ENCODE data around the gene PSAPL1.

PSAPL1 gene

DNA sequence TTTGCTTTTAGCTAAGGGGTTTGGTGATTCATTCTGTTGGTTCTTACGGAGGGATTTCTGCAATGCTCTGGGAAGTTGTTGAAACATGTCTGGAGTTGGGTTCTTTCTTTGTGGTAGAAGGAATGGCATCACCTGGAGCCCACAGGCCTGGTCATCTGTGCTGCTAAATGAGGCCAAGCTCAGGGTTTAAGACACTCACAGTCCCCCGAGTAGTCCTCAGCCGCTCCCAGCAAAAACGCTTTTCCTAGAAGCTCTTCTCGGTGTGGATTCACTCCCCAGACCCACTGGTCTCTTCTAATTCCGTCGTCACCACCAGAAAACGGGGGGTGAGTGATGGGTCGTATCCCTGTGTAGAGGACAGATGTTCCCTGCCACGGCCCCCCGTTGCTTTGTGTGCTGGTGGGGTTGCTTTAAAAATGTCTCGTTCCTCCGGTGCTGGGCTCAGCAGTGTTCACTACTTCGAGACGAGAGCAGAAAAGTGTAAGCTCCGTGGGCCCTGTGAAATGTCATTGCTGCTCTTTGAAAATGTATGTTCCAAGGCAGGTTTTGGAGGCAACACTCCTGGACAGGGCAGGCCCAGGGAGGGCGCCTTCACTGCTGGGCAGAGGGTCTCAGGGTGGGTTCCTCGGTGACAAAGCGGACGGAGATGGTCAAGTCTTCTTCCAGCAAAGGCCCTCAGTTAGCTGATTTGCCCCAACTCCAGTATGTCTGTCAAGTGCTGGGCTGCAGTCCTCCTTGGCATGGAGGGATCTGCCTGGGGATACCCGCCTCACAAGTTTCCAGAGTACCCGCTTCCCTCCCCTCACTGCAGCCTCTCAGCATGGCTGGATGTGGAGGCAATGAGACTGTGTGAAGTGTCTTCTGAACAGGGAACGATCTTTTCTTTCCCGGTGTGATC lies 37.3 kb downstream of the PSAPL1 start:
- DNase-seq (ENCODE audit: low read depth, low spot score) = no peak

GRCh38 chr4:7396186-7396910 lies 38.4 kb downstream of the PSAPL1 start:
- DNase-seq (ENCODE audit: low read depth, low spot score) = no peak

DNA sequence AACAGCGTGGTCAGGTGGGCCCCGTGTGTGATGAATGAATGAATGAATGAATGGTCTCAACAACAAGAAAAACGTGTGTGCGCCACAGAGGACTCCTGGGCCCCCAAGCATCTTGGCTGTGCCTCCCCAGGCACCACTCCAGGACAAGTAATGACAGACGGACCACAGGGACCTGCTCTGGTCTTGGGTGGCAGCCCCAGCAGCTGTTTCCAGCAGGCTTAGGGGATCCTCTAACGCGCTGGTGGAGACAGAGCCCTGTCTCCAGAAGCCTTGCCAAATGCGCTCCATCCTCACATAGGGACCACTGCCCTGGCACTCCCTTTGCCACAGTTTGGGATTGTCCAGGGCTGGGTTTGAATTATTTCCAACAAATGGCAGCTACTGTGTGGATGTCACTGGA lies 39.1 kb downstream of the PSAPL1 start:
- DNase-seq (ENCODE audit: low read depth, low spot score) = no peak

GRCh38 chr4:7394681-7395451 lies 39.9 kb downstream of the PSAPL1 start:
- no peak for DNase-seq (ENCODE audit: low read depth, low spot score)

- no peak for DNase-seq (ENCODE audit: low read depth, low spot score)
Observed at GRCh38 chr4:7393601-7394575, 40.8 kb downstream of the PSAPL1 start.

GRCh38 chr4:7392438-7393421 lies 42.0 kb downstream of the PSAPL1 start:
- DNase-seq (ENCODE audit: low read depth, low spot score) = no peak

DNA sequence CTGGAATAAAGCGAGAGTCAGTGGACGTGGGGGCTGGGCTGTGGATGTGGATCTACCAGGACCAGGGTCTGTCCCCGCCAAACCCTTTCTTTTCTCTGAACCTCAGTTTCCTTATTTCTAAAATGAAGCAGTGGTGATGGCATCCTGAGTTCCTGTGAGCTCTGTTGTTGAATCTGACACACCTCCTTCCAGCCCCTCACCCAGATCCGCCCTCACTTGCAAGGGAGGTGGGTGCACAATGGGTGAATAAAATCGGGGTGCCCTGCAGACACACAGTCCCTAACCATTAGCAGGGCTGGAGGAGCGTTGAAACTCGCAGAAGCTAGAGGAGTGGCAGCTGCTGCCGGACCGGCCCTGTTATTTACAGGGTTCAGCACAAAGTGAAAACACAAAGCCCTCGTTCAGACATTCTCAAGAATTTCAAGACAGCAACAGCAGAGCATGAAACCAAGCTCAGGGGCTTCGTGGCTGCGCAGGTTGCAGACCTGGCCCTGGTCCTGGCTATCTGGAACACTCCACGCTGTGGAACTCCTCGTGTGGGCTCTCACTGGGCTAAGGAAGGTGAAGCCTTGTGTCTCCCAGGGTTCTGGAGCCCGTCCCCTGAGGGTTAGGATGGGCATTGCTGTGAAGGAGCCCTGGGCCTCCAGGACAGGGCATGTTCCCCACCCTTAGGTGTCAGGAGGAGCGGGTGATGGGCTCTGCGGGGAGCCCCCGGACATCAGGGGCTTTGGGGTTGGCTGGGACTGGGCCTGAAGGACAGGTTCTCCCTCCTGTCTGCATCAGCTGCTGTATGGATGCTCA lies 42.9 kb downstream of the PSAPL1 start:
- DNase-seq (ENCODE audit: low read depth, low spot score) = no peak

- DNase-seq (ENCODE audit: low read depth, low spot score) = no peak
Observed at GRCh38 chr4:7390906-7391636, 43.7 kb downstream of the PSAPL1 start.

DNA sequence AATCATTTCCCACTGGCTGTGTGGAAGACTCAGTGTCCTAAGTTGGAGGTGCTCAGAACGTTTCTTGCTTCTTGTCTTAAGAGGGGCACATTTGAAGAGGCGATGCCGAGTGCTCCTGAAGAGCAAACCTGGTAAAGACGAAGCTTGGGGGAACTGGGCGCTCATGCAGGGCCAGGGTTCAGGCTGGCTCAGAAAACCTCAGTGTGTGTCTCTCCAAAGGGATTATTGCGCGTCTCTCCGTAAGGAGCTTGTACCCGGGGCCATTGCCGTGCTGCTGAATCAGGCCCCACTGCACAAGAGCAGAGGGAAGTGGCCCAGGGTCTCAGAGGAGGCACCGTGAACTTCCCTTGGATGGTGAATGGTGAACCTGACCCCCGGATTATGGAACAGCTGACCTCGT lies 44.4 kb downstream of the PSAPL1 start:
- DNase-seq (ENCODE audit: low read depth, low spot score) = no peak

- no peak for DNase-seq (ENCODE audit: low read depth, low spot score)
Observed at GRCh38 chr4:7389719-7390118, 45.0 kb downstream of the PSAPL1 start.

DNA sequence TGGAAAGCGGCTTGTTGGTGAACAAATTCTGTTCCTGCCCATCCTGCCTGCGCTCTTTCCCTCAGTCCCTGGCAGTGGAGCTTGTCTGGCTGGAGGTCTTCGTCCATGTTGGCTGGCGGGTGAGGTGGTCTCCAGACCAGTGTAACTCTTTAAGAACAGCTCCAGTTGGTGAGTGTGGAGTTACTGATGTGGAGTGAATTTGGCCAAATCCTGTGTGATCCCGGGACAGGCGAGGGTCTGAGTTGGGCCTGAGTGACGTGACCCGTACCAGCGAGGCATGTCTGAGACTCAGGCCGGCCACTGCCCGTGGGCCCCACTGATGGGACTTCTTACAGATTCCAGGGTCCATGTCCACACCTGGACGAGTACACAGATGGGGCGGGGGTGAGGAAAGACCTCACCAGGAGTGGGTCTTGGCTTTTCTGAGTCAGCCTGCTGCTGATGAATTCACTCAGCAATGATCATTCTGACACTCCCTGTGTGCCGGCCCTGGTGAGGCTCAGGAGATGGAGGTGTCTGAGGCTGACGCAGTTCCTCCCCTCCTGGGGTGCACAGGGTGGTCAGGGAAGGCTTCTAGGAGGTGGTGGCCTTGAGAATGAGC lies 45.5 kb downstream of the PSAPL1 start:
- DNase-seq (ENCODE audit: low read depth, low spot score) = no peak

- DNase-seq (ENCODE audit: low read depth, low spot score) = no peak
Observed at GRCh38 chr4:7388627-7389026, 46.1 kb downstream of the PSAPL1 start.

GRCh38 chr4:7387925-7388324 lies 46.8 kb downstream of the PSAPL1 start:
- no peak for DNase-seq (ENCODE audit: low read depth, low spot score)

- DNase-seq (ENCODE audit: low read depth, low spot score) = no peak
Observed at GRCh38 chr4:7384929-7385890, 49.5 kb downstream of the PSAPL1 start.

DNA sequence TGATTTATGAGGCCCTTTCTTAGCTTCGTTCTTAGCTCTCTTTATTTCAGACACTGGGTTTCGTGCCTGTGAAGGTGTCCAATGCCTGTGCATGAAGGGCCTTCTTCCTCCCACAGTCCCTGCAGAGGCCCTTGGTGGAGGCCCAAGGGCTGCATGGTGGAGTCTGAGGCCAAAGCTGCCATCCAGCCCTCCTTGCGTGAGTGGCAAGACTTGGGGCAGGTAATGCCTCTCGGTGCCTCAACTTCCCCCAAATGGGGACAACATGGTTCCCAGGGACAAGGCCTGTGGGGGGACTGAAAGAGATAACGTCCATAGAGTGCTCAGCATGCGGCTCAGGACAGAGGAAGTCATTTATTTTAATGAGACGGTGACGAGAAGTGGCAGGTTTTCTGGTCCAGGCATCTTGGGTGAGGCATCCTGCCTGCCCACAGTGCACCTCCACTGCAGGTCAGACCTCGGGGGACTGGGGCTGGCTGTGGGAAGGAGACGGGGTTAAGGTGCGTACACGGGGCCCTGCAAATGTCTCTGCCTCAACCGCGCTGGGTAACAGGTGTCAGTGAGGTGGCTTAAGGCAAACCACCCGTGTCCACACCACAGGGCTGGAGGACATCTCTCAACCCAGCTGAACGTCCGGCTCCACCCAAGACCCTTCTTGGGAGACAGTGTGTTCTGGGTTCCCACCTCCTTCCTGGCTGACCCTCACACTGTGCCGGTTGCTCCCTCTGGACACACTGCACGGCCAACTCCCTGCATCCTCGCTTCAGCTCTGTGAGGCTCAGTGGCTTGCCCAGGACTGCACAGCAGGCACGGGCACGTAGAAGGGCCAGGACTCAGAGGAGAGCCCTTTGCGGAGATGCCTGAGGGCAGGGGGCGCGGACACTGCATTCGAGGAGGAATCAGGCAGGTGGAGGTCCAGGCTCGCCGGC lies 50.5 kb downstream of the PSAPL1 start:
- DNase-seq (ENCODE audit: low read depth, low spot score) = no peak

- no peak for DNase-seq (ENCODE audit: low read depth, low spot score)
Observed at GRCh38 chr4:7383266-7383665, 51.5 kb downstream of the PSAPL1 start.
